Pons (tissue), 1 donor: Measurements from ENCODE around the gene RNU2-1.
"Not testable (repeated sequence)": the region's sequence is repeated elsewhere in the genome, so short reads cannot be mapped to it uniquely, and the experiment has no call there.

ENCODE experiments used
- DNase-seq: peaks from one replicate; pipeline ENCODE4 v3.0.0-alpha.2; 2016; ENCODE audit warnings: low spot score

Gene RNU2-1

GRCh38 chr17:43216369-43216761 is 17.4 kb downstream of the RNU2-1 start:
- DNase-seq, result no peak

- no peak for DNase-seq
Observed at GRCh38 chr17:43215341-43215740, 18.4 kb downstream of the RNU2-1 start.

GRCh38 chr17:43213545-43213944 is 20.2 kb downstream of the RNU2-1 start:
- no peak for DNase-seq

GRCh38 chr17:43212641-43213490 is 20.9 kb downstream of the RNU2-1 start:
- peak; percentile 69 for DNase-seq

GRCh38 chr17:43211480-43212402 is 22.0 kb downstream of the RNU2-1 start, which contains the start of gene TMEM106A:
TSS of gene TMEM106A (plus strand) at chr17:43211875. CDS start at chr17:43213042, 1,167 bp downstream.
- DNase-seq, result peak; percentile 45

- no peak for DNase-seq
Observed at GRCh38 chr17:43211123-43211479, 22.7 kb downstream of the RNU2-1 start.

GRCh38 chr17:43210576-43210975 is 23.2 kb downstream of the RNU2-1 start:
- no peak for DNase-seq

- DNase-seq, result not testable (repeated sequence)
Observed at GRCh38 chr17:43203013-43203412, 30.8 kb downstream of the RNU2-1 start.

- no peak for DNase-seq
Observed at GRCh38 chr17:43200127-43200526, 33.6 kb downstream of the RNU2-1 start.

GRCh38 chr17:43199633-43200032 is 34.1 kb downstream of the RNU2-1 start:
- no peak for DNase-seq

GRCh38 chr17:43193251-43193650 is 40.5 kb downstream of the RNU2-1 start:
- no peak for DNase-seq

GRCh38 chr17:43186656-43187055 is 47.1 kb downstream of the RNU2-1 start:
- not testable (repeated sequence) for DNase-seq

- no peak for DNase-seq
Observed at GRCh38 chr17:43183921-43184320, 49.9 kb downstream of the RNU2-1 start.
